Neutrophil (primary cell): ENCODE data around the gene EIF4E3.

ENCODE experiments used
- H3K27ac ChIP-seq: fragments of 200-600 bp; sonication (generic); 2 replicates; pipeline ENCODE4 v1.5.1; 2016; ENCODE audit warnings: mild to moderate bottlenecking, moderate library complexity
- H3K27me3 ChIP-seq: fragments of 200-600 bp; sonication (generic); 2 replicates; pipeline ENCODE4 v1.6.0; 2016; ENCODE audit warnings: mild to moderate bottlenecking
- H3K36me3 ChIP-seq: fragments of 200-600 bp; sonication (generic); 2 replicates; pipeline ENCODE4 v1.5.1; 2017
- H3K4me1 ChIP-seq, 2 experiments: fragments of 200-600 bp in 1 of 2; sonication (generic) in 1 of 2; 1 replicate in 1 of 2; 2 replicates in 1 of 2; pipeline versions ENCODE4 v1.5.1 to v1.6.1; 2013 to 2016; ENCODE audit warnings: low read depth in 1 of 2, low read length in 1 of 2, mild to moderate bottlenecking in 1 of 2, moderate library complexity in 1 of 2; ENCODE audit not compliant: control insufficient read depth in 1 of 2, insufficient read depth in 1 of 2
- H3K4me3 ChIP-seq, 2 experiments: fragments of 200-600 bp in 1 of 2; sonication (generic) in 1 of 2; 1 replicate in 1 of 2; 2 replicates in 1 of 2; pipeline ENCODE4 v1.5.1; 2013 to 2016; ENCODE audit warnings: low read depth in 1 of 2, low read length in 1 of 2, mild to moderate bottlenecking in 1 of 2, moderate library complexity in 1 of 2
- H3K9me3 ChIP-seq: fragments of 200-600 bp; sonication (generic); 2 replicates; pipeline ENCODE4 v1.5.1; 2016
- CTCF ChIP-seq: fragments of 200-600 bp; sonication (generic); IDR thresholded peaks from 2 replicates; pipeline ENCODE4 v1.5.1; 2016; ENCODE audit warnings: antibody characterized with exemption

EIF4E3 gene

GRCh38 chr3:71649757-71650156 is 75.4 kb downstream of the EIF4E3 start:
- Histone ChIP-seq H3K9me3 (no peaks in the 10 kb centered on the region), H3K4me3 (no peak overlapping the region), H3K4me1 (peaks cover 21 to 25% of the 10 kb centered on the region in 2 experiments), H3K36me3 (no peaks in the 10 kb centered on the region), H3K27me3 (no peaks in the 10 kb centered on the region), H3K27ac (no peak overlapping the region)
- no peak for TF ChIP-seq CTCF

GRCh38 chr3:71647751-71648150 is 77.5 kb downstream of the EIF4E3 start:
- peaks cover 21% of the 10 kb centered on the region in 2 experiments for H3K4me1 ChIP-seq
- H3K27me3 ChIP-seq, result no peaks in the 10 kb centered on the region
- no peaks in the 10 kb centered on the region for H3K36me3 ChIP-seq
- peak overlapping the region; percentile 59 for H3K27ac ChIP-seq
- no peak overlapping the region for H3K4me3 ChIP-seq
- no peak for TF ChIP-seq CTCF
- H3K9me3 ChIP-seq, result no peaks in the 10 kb centered on the region

- Histone ChIP-seq H3K4me3 (no peak overlapping the region), H3K36me3 (no peaks in the 10 kb centered on the region), H3K9me3 (no peaks in the 10 kb centered on the region), H3K27ac (peak overlapping the region; percentile 59), H3K27me3 (no peaks in the 10 kb centered on the region), H3K4me1 (peaks cover 21 to 25% of the 10 kb centered on the region in 2 experiments)
- TF ChIP-seq CTCF, result no peak
Observed at GRCh38 chr3:71646971-71647370, 78.2 kb downstream of the EIF4E3 start.

- Histone ChIP-seq H3K36me3 (no peaks in the 10 kb centered on the region), H3K4me1 (peaks cover 32 to 37% of the 10 kb centered on the region in 2 experiments), H3K9me3 (no peaks in the 10 kb centered on the region), H3K27me3 (no peaks in the 10 kb centered on the region), H3K4me3 (no peak overlapping the region), H3K27ac (no peak overlapping the region)
- no peak for TF ChIP-seq CTCF
Observed at GRCh38 chr3:71645140-71645539, 80.1 kb downstream of the EIF4E3 start.

- no peaks in the 10 kb centered on the region for H3K36me3 ChIP-seq
- no peaks in the 10 kb centered on the region for H3K9me3 ChIP-seq
- TF ChIP-seq CTCF, result no peak
- H3K4me3 ChIP-seq, result no peak overlapping the region
- H3K27me3 ChIP-seq, result no peaks in the 10 kb centered on the region
- H3K4me1 ChIP-seq, result peaks cover 24 to 28% of the 10 kb centered on the region in 2 experiments
- no peak overlapping the region for H3K27ac ChIP-seq
Observed at GRCh38 chr3:71641674-71642073, 83.5 kb downstream of the EIF4E3 start.
